NCI-H748 (cell line): ENCODE data around the gene IL2.

Experiments
- DNase-seq: peaks from one replicate; lab custom pipeline; 2025; ENCODE audit not compliant: unreplicated experiment; lab: John Stamatoyannopoulos, UW

Gene IL2

GRCh38 chr4:122456231-122457116 lies at the start of gene IL2:
Gene IL2 (minus strand): TSS chr4:122456725. CDS start chr4:122456440, 285 bp downstream.
- DNase-seq: peak; percentile 74

GRCh38 chr4:122503214-122503613 lies 46.7 kb upstream of the IL2 start:
- no peak for DNase-seq

GRCh38 chr4:122500852-122501501 lies 44.5 kb upstream of the IL2 start:
- peak; percentile 84 for DNase-seq

GRCh38 chr4:122489061-122489460 lies 32.5 kb upstream of the IL2 start:
- DNase-seq: no peak

- DNase-seq: no peak
Measured at GRCh38 chr4:122483481-122483880, 27.0 kb upstream of the IL2 start.

GRCh38 chr4:122481766-122482405 lies 25.4 kb upstream of the IL2 start:
- no peak for DNase-seq

- DNase-seq: no peak
Measured at GRCh38 chr4:122480655-122481487, 24.3 kb upstream of the IL2 start.

- DNase-seq: no peak
Measured at GRCh38 chr4:122479935-122480416, 23.5 kb upstream of the IL2 start.

GRCh38 chr4:122476745-122477144 lies 20.2 kb upstream of the IL2 start:
- no peak for DNase-seq

- DNase-seq: no peak
Measured at GRCh38 chr4:122476126-122476525, 19.6 kb upstream of the IL2 start.

- DNase-seq: no peak
Measured at GRCh38 chr4:122475233-122475632, 18.7 kb upstream of the IL2 start.

- no peak for DNase-seq
Measured at GRCh38 chr4:122469457-122469856, 12.9 kb upstream of the IL2 start.

GRCh38 chr4:122458625-122459024 lies 2.1 kb upstream of the IL2 start:
- DNase-seq: no peak

- DNase-seq: no peak
Measured at GRCh38 chr4:122453384-122453995, 3.0 kb downstream of the IL2 start.

GRCh38 chr4:122450847-122451246 lies 5.7 kb downstream of the IL2 start:
- DNase-seq: peak; percentile 18

GRCh38 chr4:122434285-122434684 lies 22.2 kb downstream of the IL2 start:
- DNase-seq: no peak

- DNase-seq: no peak
Measured at GRCh38 chr4:122431351-122431750, 25.2 kb downstream of the IL2 start.

GRCh38 chr4:122423246-122423645 lies 33.3 kb downstream of the IL2 start:
- no peak for DNase-seq

GRCh38 chr4:122412547-122412946 lies 44.0 kb downstream of the IL2 start:
- no peak for DNase-seq

- no peak for DNase-seq
Measured at GRCh38 chr4:122403861-122404260, 52.7 kb downstream of the IL2 start.
